ENCODE results near the gene TRH. TPM values are rescaled to one million over a fixed set of nuclear protein-coding genes. Genes with fewer than 3 reads are reported as not detected.

The TRH gene
- total and polyA plus RNA-seq, 2 experiments from 2014 or later = 0.19 TPM; not detected in 1

DNA sequence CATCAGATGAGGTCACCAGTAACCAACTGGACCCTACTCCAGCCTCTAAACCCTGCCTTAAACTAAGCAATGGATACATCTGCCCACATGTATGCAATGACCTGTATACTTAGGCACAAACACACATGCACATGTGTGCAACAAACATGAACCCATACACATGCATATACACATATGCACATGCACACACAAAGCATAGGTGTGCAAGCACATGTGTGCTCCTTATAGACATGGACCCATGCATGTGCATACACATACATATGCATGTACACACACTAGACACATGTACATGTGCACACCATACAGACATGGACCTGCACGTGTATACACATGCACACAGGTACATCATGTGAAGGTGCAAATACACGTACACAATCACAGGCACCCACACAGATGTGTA lies 8.6 kb upstream of the TRH start:
- H4K20me1 ChIP-seq (ENCODE audit: insufficient read depth) = no peaks in the 10 kb centered on the region
- in situ Hi-C loops (cut with MboI) = no loop called here
- 52% methylated on average over 2 of the region's 2 CpGs for WGBS, 2 experiments (ENCODE audit: low coverage in 1 of 2, low lambda C conversion rate in 2 of 2, missing lambda C conversion rate in 2 of 2)
- H3K27me3 ChIP-seq (replicated peaks; ENCODE audit: insufficient read depth) = peaks cover 9% of the 10 kb centered on the region
- DNase-seq = no peak
- no peaks in the 10 kb centered on the region for H3K9me2 ChIP-seq (ENCODE audit: insufficient read depth)
- H2AFZ ChIP-seq = no peak overlapping the region
- H3K4me2 ChIP-seq (ENCODE audit: unreplicated experiment) = no peak overlapping the region
- H3K4me1 ChIP-seq (ENCODE audit: insufficient read depth) = no peaks in the 10 kb centered on the region
- H3K4me3 ChIP-seq = no peak overlapping the region
- no peaks in the 10 kb centered on the region for H3F3A ChIP-seq (ENCODE audit: insufficient read depth)
- no peaks in the 10 kb centered on the region for H3K79me2 ChIP-seq (ENCODE audit: insufficient read depth)
- H3K36me3 ChIP-seq (ENCODE audit: low read depth) = no peaks in the 10 kb centered on the region
- no peak overlapping the region for H3K27ac ChIP-seq
- no peak overlapping the region for H3K9ac ChIP-seq
- no peaks in the 10 kb centered on the region for H3K9me3 ChIP-seq (ENCODE audit: low read depth)
- TF ChIP-seq EZH2phosphoT487 (IDR thresholded peaks at IDR 0.05; ENCODE audit: insufficient read depth, low read depth) (no peak), EZH2 (IDR thresholded peaks at IDR 0.05; ENCODE audit: insufficient read depth, poor library complexity, severe bottlenecking) (no peak)

DNA sequence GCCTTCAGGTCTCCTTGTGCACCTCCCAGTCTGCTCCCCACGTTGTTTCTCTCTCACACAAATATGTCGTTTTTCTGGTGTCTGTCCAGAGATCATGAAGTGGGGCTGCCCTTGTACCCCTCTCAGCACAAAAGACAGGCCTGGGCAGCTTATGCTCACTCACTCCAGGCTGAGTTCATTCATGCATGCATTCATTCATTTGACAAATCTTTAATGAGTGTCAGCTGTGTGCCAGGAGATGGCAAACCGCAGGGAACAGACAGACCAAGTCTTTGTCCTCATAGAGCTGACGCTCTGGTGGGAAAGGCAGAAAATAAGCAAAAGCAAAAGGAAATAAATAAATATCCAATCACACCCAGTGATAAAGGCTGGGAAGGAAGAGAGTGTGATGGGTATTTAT lies 7.6 kb upstream of the TRH start:
- Histone ChIP-seq H3K9ac (no peak overlapping the region), H3K36me3 (ENCODE audit: low read depth) (no peaks in the 10 kb centered on the region), H2AFZ (no peak overlapping the region), H3K4me1 (ENCODE audit: insufficient read depth) (no peaks in the 10 kb centered on the region), H3K4me2 (ENCODE audit: unreplicated experiment) (no peak overlapping the region), H3K27me3 (replicated peaks; ENCODE audit: insufficient read depth) (peaks cover 9% of the 10 kb centered on the region), H3K9me2 (ENCODE audit: insufficient read depth) (no peaks in the 10 kb centered on the region), H3K9me3 (ENCODE audit: low read depth) (no peaks in the 10 kb centered on the region), H4K20me1 (ENCODE audit: insufficient read depth) (no peaks in the 10 kb centered on the region), H3F3A (ENCODE audit: insufficient read depth) (no peaks in the 10 kb centered on the region), H3K79me2 (ENCODE audit: insufficient read depth) (no peaks in the 10 kb centered on the region), H3K27ac (no peak overlapping the region), H3K4me3 (no peak overlapping the region)
- no peak for DNase-seq
- TF ChIP-seq EZH2phosphoT487 (IDR thresholded peaks at IDR 0.05; ENCODE audit: insufficient read depth, low read depth) = no peak
- in situ Hi-C loops (cut with MboI) = no loop called here
- WGBS, 2 experiments (ENCODE audit: low coverage in 1 of 2, low lambda C conversion rate in 2 of 2, missing lambda C conversion rate in 2 of 2) = 25 to 26% methylated on average over 4 of the region's 4 CpGs

DNA sequence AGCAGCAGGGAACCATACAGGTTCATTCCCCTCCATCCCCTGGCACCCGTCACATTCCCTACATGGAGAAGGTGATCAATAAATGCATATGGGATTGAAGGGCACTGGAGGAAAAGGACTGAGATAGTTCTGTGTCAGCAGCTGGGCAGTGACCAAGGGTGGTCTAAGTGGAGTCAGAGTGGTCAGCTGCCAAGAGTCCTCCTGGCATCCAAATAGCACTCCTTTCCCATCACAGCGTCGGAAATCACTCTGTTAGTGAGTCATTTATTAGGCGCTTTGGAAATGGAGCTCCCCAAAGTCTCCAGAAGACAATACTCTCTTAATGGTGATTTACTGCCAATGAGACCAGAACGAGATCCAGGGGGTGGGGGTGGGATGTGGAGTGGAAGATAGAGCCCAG lies 6.8 kb upstream of the TRH start:
- in situ Hi-C loops (cut with MboI) = no loop called here
- Histone ChIP-seq H3K4me3 (no peak overlapping the region), H3K4me1 (ENCODE audit: insufficient read depth) (no peaks in the 10 kb centered on the region), H3K27ac (no peak overlapping the region), H3K79me2 (ENCODE audit: insufficient read depth) (no peaks in the 10 kb centered on the region), H3K27me3 (replicated peaks; ENCODE audit: insufficient read depth) (peaks cover 11% of the 10 kb centered on the region), H3K9ac (no peak overlapping the region), H3K36me3 (ENCODE audit: low read depth) (no peaks in the 10 kb centered on the region), H3F3A (ENCODE audit: insufficient read depth) (no peaks in the 10 kb centered on the region), H4K20me1 (ENCODE audit: insufficient read depth) (no peaks in the 10 kb centered on the region), H3K4me2 (ENCODE audit: unreplicated experiment) (no peak overlapping the region), H2AFZ (no peak overlapping the region), H3K9me3 (ENCODE audit: low read depth) (no peaks in the 10 kb centered on the region), H3K9me2 (ENCODE audit: insufficient read depth) (no peaks in the 10 kb centered on the region)
- TF ChIP-seq EZH2 (IDR thresholded peaks at IDR 0.05; ENCODE audit: insufficient read depth, poor library complexity, severe bottlenecking) (no peak), EZH2phosphoT487 (IDR thresholded peaks at IDR 0.05; ENCODE audit: insufficient read depth, low read depth) (no peak)
- no peak for DNase-seq
- WGBS, 2 experiments (ENCODE audit: low coverage in 1 of 2, low lambda C conversion rate in 2 of 2, missing lambda C conversion rate in 2 of 2) = 46 to 51% methylated on average over 5 of the region's 5 CpGs

DNA sequence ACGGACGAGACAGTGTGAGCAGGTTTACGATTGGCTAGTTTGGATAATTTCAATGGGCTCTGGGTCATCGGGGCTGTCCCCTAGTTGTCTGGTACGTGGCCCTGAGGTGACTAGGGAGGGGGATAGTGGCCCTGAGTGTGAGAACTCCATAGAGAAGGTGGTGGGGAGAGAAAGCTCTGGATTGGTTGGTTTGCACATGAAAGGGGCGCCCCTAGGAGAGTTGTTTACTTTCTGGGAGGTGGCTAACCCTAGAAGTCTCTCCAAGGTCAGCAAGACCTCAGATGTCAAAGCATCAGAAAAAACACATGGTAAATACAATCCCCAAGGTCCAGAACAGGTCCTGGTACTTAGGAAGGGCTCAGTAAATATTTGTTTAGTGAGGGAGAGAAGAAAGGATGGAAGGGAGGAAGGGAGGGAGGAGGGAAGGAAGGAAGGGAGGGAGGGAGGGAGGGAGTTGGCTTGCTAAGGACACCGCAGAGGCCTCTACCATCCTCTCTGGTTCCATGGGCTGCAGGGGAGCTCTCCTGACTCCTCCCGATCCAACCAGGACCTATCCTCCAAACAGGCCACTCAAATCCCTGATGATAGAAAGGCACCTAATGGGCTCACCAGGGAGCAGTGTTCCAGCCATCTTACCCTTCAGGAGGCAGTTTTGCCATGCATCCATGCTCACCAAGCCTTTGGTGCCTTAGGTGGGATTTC lies 3.0 kb upstream of the TRH start:
- no peak overlapping the region for H3K27ac ChIP-seq
- no peak overlapping the region for H3K4me3 ChIP-seq
- H3K4me1 ChIP-seq (ENCODE audit: insufficient read depth) = no peaks in the 10 kb centered on the region
- H3K9me3 ChIP-seq (ENCODE audit: low read depth) = no peaks in the 10 kb centered on the region
- no peaks in the 10 kb centered on the region for H3F3A ChIP-seq (ENCODE audit: insufficient read depth)
- WGBS, 2 experiments (ENCODE audit: low coverage in 1 of 2, low lambda C conversion rate in 2 of 2, missing lambda C conversion rate in 2 of 2) = 35 to 43% methylated on average over 6 to 8 of the region's 8 CpGs
- no peaks in the 10 kb centered on the region for H3K36me3 ChIP-seq (ENCODE audit: low read depth)
- H3K9me2 ChIP-seq (ENCODE audit: insufficient read depth) = no peaks in the 10 kb centered on the region
- TF ChIP-seq EZH2 (IDR thresholded peaks at IDR 0.05; ENCODE audit: insufficient read depth, poor library complexity, severe bottlenecking) (no peak), EZH2phosphoT487 (IDR thresholded peaks at IDR 0.05; ENCODE audit: insufficient read depth, low read depth) (no peak)
- no peak for DNase-seq
- no peak overlapping the region for H3K9ac ChIP-seq
- H4K20me1 ChIP-seq (ENCODE audit: insufficient read depth) = no peaks in the 10 kb centered on the region
- no peak overlapping the region for H3K4me2 ChIP-seq (ENCODE audit: unreplicated experiment)
- peaks cover 49% of the 10 kb centered on the region for H3K27me3 ChIP-seq (replicated peaks; ENCODE audit: insufficient read depth)
- in situ Hi-C loops (cut with MboI) = no loop called here
- H2AFZ ChIP-seq = no peak overlapping the region
- no peaks in the 10 kb centered on the region for H3K79me2 ChIP-seq (ENCODE audit: insufficient read depth)

DNA sequence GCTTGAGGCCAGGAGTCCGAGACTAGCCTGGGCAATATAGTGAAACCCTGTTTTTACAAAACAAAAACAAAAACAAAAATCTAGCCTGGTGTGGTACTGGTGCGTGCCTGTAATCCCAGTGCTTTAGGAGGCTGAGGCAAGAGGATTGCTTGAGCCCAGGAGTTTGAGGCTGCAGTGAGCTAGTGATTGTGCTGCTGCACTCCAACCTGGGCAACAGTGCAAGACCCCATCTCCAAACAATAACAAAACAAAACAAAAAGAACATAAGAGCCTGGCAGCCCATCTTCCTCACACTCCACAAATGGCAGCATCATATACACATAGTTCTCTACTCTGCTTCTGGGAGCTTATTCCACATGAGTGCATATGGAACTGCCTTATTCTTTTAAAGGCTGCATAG lies 2.2 kb upstream of the TRH start:
- peaks cover 50% of the 10 kb centered on the region for H3K27me3 ChIP-seq (replicated peaks; ENCODE audit: insufficient read depth)
- 51 to 59% methylated on average over 2 of the region's 2 CpGs for WGBS, 2 experiments (ENCODE audit: low coverage in 1 of 2, low lambda C conversion rate in 2 of 2, missing lambda C conversion rate in 2 of 2)

More for the DNA sequence above, 2.2 kb upstream of the TRH start:
- Histone ChIP-seq H3K27ac (no peak overlapping the region), H3K4me2 (ENCODE audit: unreplicated experiment) (no peak overlapping the region), H4K20me1 (ENCODE audit: insufficient read depth) (no peaks in the 10 kb centered on the region), H3K9me3 (ENCODE audit: low read depth) (no peaks in the 10 kb centered on the region), H3K4me1 (ENCODE audit: insufficient read depth) (no peaks in the 10 kb centered on the region), H2AFZ (no peak overlapping the region), H3K9me2 (ENCODE audit: insufficient read depth) (no peaks in the 10 kb centered on the region), H3K36me3 (ENCODE audit: low read depth) (no peaks in the 10 kb centered on the region), H3K4me3 (no peak overlapping the region), H3K79me2 (ENCODE audit: insufficient read depth) (no peaks in the 10 kb centered on the region), H3F3A (ENCODE audit: insufficient read depth) (no peaks in the 10 kb centered on the region), H3K9ac (no peak overlapping the region)
- in situ Hi-C loops (cut with MboI) = no loop called here
- DNase-seq = no peak
- TF ChIP-seq EZH2 (IDR thresholded peaks at IDR 0.05; ENCODE audit: insufficient read depth, poor library complexity, severe bottlenecking) (no peak), EZH2phosphoT487 (IDR thresholded peaks at IDR 0.05; ENCODE audit: insufficient read depth, low read depth) (no peak)

All from GM23248 (cell line).